Measurements from ENCODE around the gene LYRM7. TPM values are rescaled to one million over a fixed set of nuclear protein-coding genes. Genes with fewer than 3 reads are reported as not detected.

LYRM7 gene
- total RNA-seq, 1 donor from 2014 or later = 11.9 TPM

DNA sequence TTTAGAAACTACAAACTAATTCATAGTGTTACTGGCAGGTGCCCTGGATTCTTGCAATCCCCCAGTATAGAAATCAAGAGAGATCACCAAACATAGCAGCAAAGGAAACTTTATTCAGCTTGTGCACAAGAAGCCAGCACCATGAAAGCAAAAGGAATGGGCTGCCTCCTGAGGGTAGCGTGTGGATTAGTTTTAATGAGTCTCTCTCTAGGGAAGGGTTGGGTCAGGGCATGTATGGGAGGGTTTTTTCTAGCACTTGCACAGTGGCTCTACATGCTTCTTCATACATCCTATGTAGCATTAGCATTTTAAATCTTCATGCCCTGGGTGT is 38.4 kb downstream of the LYRM7 start:
- TF ChIP-seq, protein P1, sequence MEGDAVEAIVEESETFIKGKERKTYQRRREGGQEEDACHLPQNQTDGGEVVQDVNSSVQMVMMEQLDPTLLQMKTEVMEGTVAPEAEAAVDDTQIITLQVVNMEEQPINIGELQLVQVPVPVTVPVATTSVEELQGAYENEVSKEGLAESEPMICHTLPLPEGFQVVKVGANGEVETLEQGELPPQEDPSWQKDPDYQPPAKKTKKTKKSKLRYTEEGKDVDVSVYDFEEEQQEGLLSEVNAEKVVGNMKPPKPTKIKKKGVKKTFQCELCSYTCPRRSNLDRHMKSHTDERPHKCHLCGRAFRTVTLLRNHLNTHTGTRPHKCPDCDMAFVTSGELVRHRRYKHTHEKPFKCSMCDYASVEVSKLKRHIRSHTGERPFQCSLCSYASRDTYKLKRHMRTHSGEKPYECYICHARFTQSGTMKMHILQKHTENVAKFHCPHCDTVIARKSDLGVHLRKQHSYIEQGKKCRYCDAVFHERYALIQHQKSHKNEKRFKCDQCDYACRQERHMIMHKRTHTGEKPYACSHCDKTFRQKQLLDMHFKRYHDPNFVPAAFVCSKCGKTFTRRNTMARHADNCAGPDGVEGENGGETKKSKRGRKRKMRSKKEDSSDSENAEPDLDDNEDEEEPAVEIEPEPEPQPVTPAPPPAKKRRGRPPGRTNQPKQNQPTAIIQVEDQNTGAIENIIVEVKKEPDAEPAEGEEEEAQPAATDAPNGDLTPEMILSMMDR (IDR thresholded peaks at IDR 0.05) = no peak
- H3K27me3 Mint-ChIP-seq = no peaks in the 10 kb centered on the region
- H3K9me3 Mint-ChIP-seq = no peaks in the 10 kb centered on the region
- POLR2A ChIA-PET = interaction anchor here (0.7 to 3.3 kb wide), 19 partner anchors 10 to 185 kb away, joined by 3 to 91 read pairs (median 5); partner anchors contain the start of genes CDC42SE2 and HINT1
- H3K36me3 Mint-ChIP-seq (ENCODE audit: low read depth) = peaks cover 8% of the 10 kb centered on the region
- peak overlapping the region; percentile 82 for H3K4me3 Mint-ChIP-seq
- H3K27ac Mint-ChIP-seq = peak overlapping the region; percentile 99
- intact Hi-C loops (cut with micrococcal nuclease) = loop anchor here (1.0 kb wide), 5 partner anchors 39 to 170 kb away; partner anchors contain the start of genes HINT1 and LYRM7
- ATAC-seq (ENCODE audit: low read depth) (no peak), DNase-seq (no peak)
- CTCF ChIA-PET = interaction anchor here (1.0 to 1.6 kb wide), 7 partner anchors 15 to 173 kb away, joined by 3 to 7 read pairs (median 4); partner anchors contain the start of gene CDC42SE2
- peaks cover 59% of the 10 kb centered on the region for H3K4me1 Mint-ChIP-seq

DNA sequence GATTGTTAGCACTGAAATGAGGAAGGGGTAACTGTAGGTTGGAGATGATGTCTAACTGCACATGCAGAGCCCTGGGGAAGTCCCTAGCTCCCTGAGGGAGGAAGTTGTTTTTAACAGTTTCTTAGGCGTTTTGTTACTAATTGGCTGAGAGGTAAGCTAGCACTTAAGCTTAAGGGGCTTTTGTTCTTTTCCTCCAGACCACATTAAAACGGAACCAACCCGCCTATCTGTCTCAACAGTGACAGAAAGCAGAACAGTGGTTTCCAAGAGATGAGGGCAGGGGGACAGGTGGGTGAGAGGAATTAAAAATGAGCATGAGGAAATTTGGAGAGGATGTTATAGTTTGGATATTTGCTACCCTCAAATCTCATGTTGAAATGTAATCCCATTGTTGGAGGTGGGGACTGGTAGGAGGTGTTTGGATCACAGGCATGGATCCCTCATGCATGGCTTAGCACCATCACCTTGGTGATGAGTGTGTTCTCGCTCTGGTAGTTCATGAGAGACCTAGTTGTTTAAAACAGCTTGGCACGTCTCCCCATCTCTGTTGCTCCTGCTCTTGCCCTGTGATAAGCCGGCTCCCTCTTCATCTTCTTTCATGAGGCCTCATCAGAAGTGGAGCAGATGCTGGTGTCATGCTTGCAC is 38.9 kb downstream of the LYRM7 start:
- TF ChIP-seq, protein P1 (IDR thresholded peaks at IDR 0.05) = no peak
- POLR2A ChIA-PET = interaction anchor here (0.6 to 3.3 kb wide), 20 partner anchors 10 to 185 kb away, joined by 3 to 91 read pairs (median 4); partner anchors contain the start of genes CDC42SE2 and HINT1
- H3K4me1 Mint-ChIP-seq = peaks cover 63% of the 10 kb centered on the region
- H3K27ac Mint-ChIP-seq = peak overlapping the region; percentile 99
- ATAC-seq (ENCODE audit: low read depth) (peak; percentile 87), DNase-seq (peak; percentile 44)
- intact Hi-C loops (cut with micrococcal nuclease) = loop anchor here (1.0 to 5.0 kb wide), 6 partner anchors 39 to 588 kb away; partner anchors contain the start of genes FNIP1, HINT1 and LYRM7
- CTCF ChIA-PET = interaction anchor here (1.0 to 1.6 kb wide), 8 partner anchors 15 to 172 kb away, joined by 3 to 7 read pairs (median 4); partner anchors contain the start of gene CDC42SE2
- no peaks in the 10 kb centered on the region for H3K9me3 Mint-ChIP-seq
- peaks cover 9% of the 10 kb centered on the region for H3K36me3 Mint-ChIP-seq (ENCODE audit: low read depth)
- peak overlapping the region; percentile 82 for H3K4me3 Mint-ChIP-seq
- H3K27me3 Mint-ChIP-seq = no peaks in the 10 kb centered on the region

DNA sequence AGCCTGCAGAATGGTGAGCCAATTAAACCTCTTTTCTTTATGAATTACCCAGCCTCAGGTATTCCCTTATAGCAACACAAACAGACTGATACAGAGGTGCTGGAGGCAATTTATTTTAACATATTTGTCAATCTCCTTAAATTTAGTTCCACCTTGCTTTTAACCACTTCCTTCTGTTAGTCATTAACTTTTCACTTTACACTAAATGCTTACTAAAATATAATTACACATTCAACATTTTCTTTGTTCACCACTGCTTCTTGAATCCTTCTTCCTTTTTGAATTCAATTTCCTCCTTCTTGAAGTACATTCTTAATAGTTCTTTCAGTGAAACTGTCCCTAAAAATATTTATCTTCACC is 39.4 kb downstream of the LYRM7 start:
- H3K27me3 Mint-ChIP-seq = no peaks in the 10 kb centered on the region
- TF ChIP-seq, protein P1 (IDR thresholded peaks at IDR 0.05) = no peak
- ChIA-PET CTCF (interaction anchor here (1.0 to 1.1 kb wide), 5 partner anchors 14 to 172 kb away, joined by 3 to 5 read pairs (median 4); partner anchors contain the start of gene CDC42SE2), POLR2A (interaction anchor here (0.6 to 3.3 kb wide), 15 partner anchors 11 to 171 kb away, joined by 3 to 91 read pairs (median 5); partner anchors contain the start of genes CDC42SE2 and HINT1)
- no peak for ATAC-seq (ENCODE audit: low read depth)
- intact Hi-C loops (cut with micrococcal nuclease) = loop anchor here (5.0 kb wide), 1 partner anchor 587 kb away; the partner anchor contains the start of gene FNIP1
- H3K27ac Mint-ChIP-seq = peak overlapping the region; percentile 99
- DNase-seq = no peak
- H3K9me3 Mint-ChIP-seq = no peaks in the 10 kb centered on the region
- peak overlapping the region; percentile 82 for H3K4me3 Mint-ChIP-seq
- peaks cover 68% of the 10 kb centered on the region for H3K4me1 Mint-ChIP-seq
- H3K36me3 Mint-ChIP-seq (ENCODE audit: low read depth) = peaks cover 11% of the 10 kb centered on the region

DNA sequence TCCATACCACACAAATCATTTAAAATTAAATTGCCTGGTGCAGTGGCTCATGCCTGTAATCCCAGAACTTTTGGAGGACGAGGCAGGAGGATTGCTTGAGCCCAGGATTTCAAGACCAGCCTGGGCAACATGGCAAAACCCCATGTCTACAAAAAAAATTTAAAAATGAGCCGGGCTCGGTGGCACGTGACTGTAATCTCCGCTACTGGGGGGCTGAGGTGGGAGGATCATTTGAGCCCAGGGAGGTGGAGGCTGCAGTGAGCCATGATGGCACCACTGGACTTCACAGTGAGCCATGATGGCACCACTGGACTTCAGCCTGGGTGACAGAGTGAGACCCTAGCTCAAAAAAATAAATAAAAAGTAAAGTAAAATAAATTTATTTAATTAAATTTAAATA is 40.9 kb downstream of the LYRM7 start:
- intact Hi-C loops (cut with micrococcal nuclease) = loop anchor here (1.0 to 5.0 kb wide), 2 partner anchors 13 to 586 kb away; partner anchors contain the start of gene FNIP1
- no peaks in the 10 kb centered on the region for H3K9me3 Mint-ChIP-seq

More for the DNA sequence above, 40.9 kb downstream of the LYRM7 start:
- Mint-ChIP-seq H3K4me1 (peaks cover 72% of the 10 kb centered on the region), H3K27me3 (no peaks in the 10 kb centered on the region), H3K36me3 (ENCODE audit: low read depth) (peaks cover 15% of the 10 kb centered on the region), H3K27ac (peak overlapping the region; percentile 99), H3K4me3 (peak overlapping the region; percentile 82)
- POLR2A ChIA-PET = interaction anchor here (1.2 to 6.2 kb wide), 8 partner anchors 10 to 170 kb away, joined by 3 to 91 read pairs (median 10); partner anchors contain the start of gene CDC42SE2
- DNase-seq (no peak), ATAC-seq (ENCODE audit: low read depth) (no peak)
- CTCF ChIA-PET = no interaction called here
- TF ChIP-seq, protein P1 (IDR thresholded peaks at IDR 0.05) = no peak
